Measurements from ENCODE around the gene NACC1.

- TF ChIP-seq CTCF (IDR thresholded peaks at IDR 0.05) (no peak), EP300 (IDR thresholded peaks at IDR 0.05) (no peak), POLR2AphosphoS5 (IDR thresholded peaks at IDR 0.05) (no peak), POLR2A (IDR thresholded peaks at IDR 0.05) (no peak)
Observed at GRCh38 chr19:13138916-13139198, 20.8 kb downstream of the NACC1 start.
